HEK293 (cell line): Measurements from ENCODE around the gene KDSR.

Experiments used
- CTCF ChIA-PET: fragments of 350-600 bp; formaldehyde crosslinking; extraction: SDS; loops from one replicate; lab custom pipeline; 2021; ENCODE audit warnings: antibody characterized with exemption; lab: Yijun Ruan, JAX
- POLR2A ChIA-PET: fragments of 300-600 bp; formaldehyde crosslinking; extraction: SDS; loops from one replicate; lab custom pipeline; 2020; ENCODE audit warnings: antibody characterized with exemption, inconsistent platforms; lab: Yijun Ruan, JAX
- H3K27ac ChIP-seq: fragments of 200-500 bp; sonication (Bioruptor generic); 2 replicates; pipeline ENCODE4 v1.5.1; 2014; ENCODE audit warnings: low read depth, low read length, control low read depth, inconsistent platforms; ENCODE audit errors: extremely low read depth
- H3K36me3 ChIP-seq, 2 experiments: fragments of 200-500 bp in 1 of 2; sonication (Bioruptor generic) in 1 of 2; 1 replicate in 1 of 2; 2 replicates in 1 of 2; pipeline ENCODE4 v1.5.1; 2014 to 2017; ENCODE audit warnings: inconsistent platforms in 2 of 2, low read length in 2 of 2; ENCODE audit not compliant: control insufficient read depth in 2 of 2, insufficient read depth in 1 of 2
- H3K4me1 ChIP-seq: fragments of 200-500 bp; sonication (Bioruptor generic); 2 replicates; pipeline ENCODE4 v1.5.1; 2014; ENCODE audit warnings: mild to moderate bottlenecking, low read length, inconsistent platforms; ENCODE audit not compliant: control insufficient read depth, insufficient read depth
- H3K4me3 ChIP-seq: 2 replicates; pipeline ENCODE4 v1.5.1; 2011; ENCODE audit warnings: low read depth, mild to moderate bottlenecking, control low read depth, low read length, moderate library complexity
- H3K9me3 ChIP-seq: fragments of 200-500 bp; sonication (Bioruptor generic); 2 replicates; pipeline ENCODE4 v1.5.1; 2014; ENCODE audit warnings: low read depth, low read length, inconsistent platforms; ENCODE audit not compliant: control insufficient read depth, insufficient read depth
- EGR2 ChIP-seq: fragments of 450-650 bp; formaldehyde crosslinking; IDR thresholded peaks from 2 replicates; pipeline ENCODE4 v1.5.1; 2016; ENCODE audit warnings: low read depth, missing biosample characterization, missing genetic modification characterization
- KLF1 ChIP-seq: fragments of 450-650 bp; formaldehyde crosslinking; IDR thresholded peaks from 2 replicates; pipeline ENCODE4 v1.5.1; 2016; ENCODE audit warnings: missing biosample characterization, missing genetic modification characterization
- KLF7 ChIP-seq: fragments of 450-650 bp; formaldehyde crosslinking; IDR thresholded peaks from 2 replicates; pipeline ENCODE4 v1.5.1; 2016; ENCODE audit warnings: missing biosample characterization, missing genetic modification characterization, borderline replicate concordance
- KLF8 ChIP-seq: fragments of 450-650 bp; formaldehyde crosslinking; IDR thresholded peaks from 2 replicates; pipeline ENCODE4 v1.5.1; 2016; ENCODE audit warnings: missing biosample characterization, missing genetic modification characterization
- REST ChIP-seq: fragments of 450-650 bp; formaldehyde crosslinking; IDR thresholded peaks from 2 replicates; pipeline ENCODE4 v1.5.1; 2016; ENCODE audit warnings: missing biosample characterization, missing genetic modification characterization
- SCRT2 ChIP-seq: fragments of 450-650 bp; formaldehyde crosslinking; IDR thresholded peaks from 2 replicates; pipeline ENCODE4 v1.5.1; 2016; ENCODE audit warnings: missing biosample characterization, missing genetic modification characterization
- SP2 ChIP-seq: fragments of 450-650 bp; formaldehyde crosslinking; IDR thresholded peaks from 2 replicates; pipeline ENCODE4 v1.5.1; 2016; ENCODE audit warnings: missing biosample characterization, missing genetic modification characterization
- SP7 ChIP-seq: fragments of 450-650 bp; formaldehyde crosslinking; IDR thresholded peaks from 2 replicates; pipeline ENCODE4 v1.5.1; 2016; ENCODE audit warnings: missing biosample characterization, missing genetic modification characterization
- ZFHX2 ChIP-seq: fragments of 450-650 bp; formaldehyde crosslinking; conservative IDR thresholded peaks from 2 replicates; pipeline ENCODE4 v1.5.1; 2016; ENCODE audit warnings: missing biosample characterization, missing genetic modification characterization
- ZFP3 ChIP-seq: fragments of 450-650 bp; formaldehyde crosslinking; IDR thresholded peaks from 2 replicates; pipeline ENCODE4 v1.5.1; 2016; ENCODE audit warnings: low read depth, missing biosample characterization, missing genetic modification characterization
- ZFP37 ChIP-seq: fragments of 450-650 bp; formaldehyde crosslinking; IDR thresholded peaks from 2 replicates; pipeline ENCODE4 v1.5.1; 2016; ENCODE audit warnings: missing biosample characterization, missing genetic modification characterization
- ZNF155 ChIP-seq: fragments of 450-650 bp; formaldehyde crosslinking; IDR thresholded peaks from 2 replicates; pipeline ENCODE4 v1.5.1; 2016; ENCODE audit warnings: missing biosample characterization, missing genetic modification characterization
- ZNF16 ChIP-seq: fragments of 450-650 bp; formaldehyde crosslinking; IDR thresholded peaks from 2 replicates; pipeline ENCODE4 v1.5.1; 2016; ENCODE audit warnings: low read depth, missing biosample characterization, missing genetic modification characterization
- ZNF174 ChIP-seq: fragments of 450-650 bp; formaldehyde crosslinking; IDR thresholded peaks from 2 replicates; pipeline ENCODE4 v1.5.0; 2017; ENCODE audit warnings: missing biosample characterization, mild to moderate bottlenecking, missing genetic modification characterization
- ZNF221 ChIP-seq: fragments of 450-650 bp; formaldehyde crosslinking; IDR thresholded peaks from 2 replicates; pipeline ENCODE4 v1.5.1; 2017; ENCODE audit warnings: missing biosample characterization, missing genetic modification characterization, borderline replicate concordance
- ZNF23 ChIP-seq: fragments of 450-650 bp; formaldehyde crosslinking; IDR thresholded peaks from 2 replicates; pipeline ENCODE4 v1.5.1; 2016; ENCODE audit warnings: missing biosample characterization, missing genetic modification characterization, borderline replicate concordance
- ZNF248 ChIP-seq: fragments of 450-650 bp; formaldehyde crosslinking; IDR thresholded peaks from 2 replicates; pipeline ENCODE4 v1.5.1; 2017; ENCODE audit warnings: missing biosample characterization, missing genetic modification characterization
- ZNF362 ChIP-seq: fragments of 450-650 bp; formaldehyde crosslinking; IDR thresholded peaks from 2 replicates; pipeline ENCODE4 v1.5.1; 2016; ENCODE audit warnings: missing biosample characterization, missing genetic modification characterization
- ZNF404 ChIP-seq: fragments of 450-650 bp; formaldehyde crosslinking; IDR thresholded peaks from 2 replicates; pipeline ENCODE4 v1.5.1; 2017; ENCODE audit warnings: missing biosample characterization, missing genetic modification characterization
- ZNF621 ChIP-seq: fragments of 450-650 bp; formaldehyde crosslinking; IDR thresholded peaks from 2 replicates; pipeline ENCODE4 v1.5.1; 2017; ENCODE audit warnings: missing biosample characterization, missing genetic modification characterization
- ZNF626 ChIP-seq: fragments of 450-650 bp; sonication (Bioruptor Pico); formaldehyde crosslinking; IDR thresholded peaks from 2 replicates; pipeline ENCODE4 v1.5.1; 2018; ENCODE audit warnings: missing biosample characterization, missing genetic modification characterization, inconsistent platforms
- TF ChIP-seq, protein P1 (sequence below): fragments of 450-650 bp; formaldehyde crosslinking; conservative IDR thresholded peaks from 2 replicates; pipeline ENCODE4 v1.5.1; 2016; ENCODE audit warnings: low read depth, missing biosample characterization, missing genetic modification characterization

The KDSR gene

GRCh38 chr18:63291278-63291677 lies 75.7 kb downstream of the KDSR start:
- CTCF ChIA-PET: no interaction called here

DNA sequence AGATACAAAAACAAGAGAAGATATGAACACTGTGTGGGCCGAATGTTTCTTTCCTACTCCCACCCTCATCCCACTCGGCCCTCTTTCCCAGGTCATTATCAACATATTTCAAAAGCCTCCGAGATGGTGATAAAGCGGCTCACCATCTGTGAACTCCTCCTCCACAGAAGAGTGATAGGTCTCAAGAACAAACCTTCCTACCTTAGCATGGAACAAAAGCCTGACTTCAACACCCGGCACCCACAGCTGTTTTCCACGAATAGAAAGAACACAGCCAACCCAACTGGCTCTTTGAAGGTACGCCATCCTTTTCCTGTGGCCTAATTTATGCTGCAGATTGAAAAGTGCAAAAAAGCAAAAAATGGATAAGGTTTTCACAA lies 76.2 kb downstream of the KDSR start:
- ChIA-PET POLR2A (no interaction called here), CTCF (interaction anchor here (0.6 to 1.1 kb wide), 2 partner anchors 13 to 26 kb away, joined by 3 read pairs; no protein-coding TSS in a partner anchor)
- H3K4me3 ChIP-seq: no peak overlapping the region

More at GRCh38 chr18:63291278-63291677, 75.7 kb downstream of the KDSR start:
- Histone ChIP-seq H3K36me3 (no peaks in the 10 kb centered on the region), H3K4me3 (no peak overlapping the region)
- TF ChIP-seq SCRT2 (tag by site-specific recombination): 0 out of 2 replicates have a peak, but pooled peaks have one; percentile 22
- no peak for TF ChIP-seq KLF7 (tag by site-specific recombination)
- no peak for TF ChIP-seq ZNF174 (tag by site-specific recombination)
- TF ChIP-seq, all 188 proteins: peak for 1
- Histone ChIP-seq H3K9me3 (no peaks in the 10 kb centered on the region), H3K27ac (no peak overlapping the region), H3K4me1 (no peaks in the 10 kb centered on the region; the same call in 1 of the 2 replicates)
- POLR2A ChIA-PET: no interaction called here

GRCh38 chr18:63290166-63290820 lies 76.7 kb downstream of the KDSR start:
- CTCF ChIA-PET: interaction anchor here (0.6 to 1.1 kb wide), 2 partner anchors 14 to 27 kb away, joined by 3 read pairs; no protein-coding TSS in a partner anchor
- Histone ChIP-seq H3K4me1 (no peaks in the 10 kb centered on the region; the same call in 1 of the 2 replicates), H3K27ac (no peak overlapping the region), H3K4me3 (no peak overlapping the region), H3K36me3 (no peaks in the 10 kb centered on the region), H3K9me3 (no peaks in the 10 kb centered on the region)
- POLR2A ChIA-PET: no interaction called here
- no peak for TF ChIP-seq ZNF362 (tag by site-specific recombination)
- no peak for TF ChIP-seq ZNF221
- no peak for TF ChIP-seq KLF1 (tag by site-specific recombination)
- TF ChIP-seq, protein P1, sequence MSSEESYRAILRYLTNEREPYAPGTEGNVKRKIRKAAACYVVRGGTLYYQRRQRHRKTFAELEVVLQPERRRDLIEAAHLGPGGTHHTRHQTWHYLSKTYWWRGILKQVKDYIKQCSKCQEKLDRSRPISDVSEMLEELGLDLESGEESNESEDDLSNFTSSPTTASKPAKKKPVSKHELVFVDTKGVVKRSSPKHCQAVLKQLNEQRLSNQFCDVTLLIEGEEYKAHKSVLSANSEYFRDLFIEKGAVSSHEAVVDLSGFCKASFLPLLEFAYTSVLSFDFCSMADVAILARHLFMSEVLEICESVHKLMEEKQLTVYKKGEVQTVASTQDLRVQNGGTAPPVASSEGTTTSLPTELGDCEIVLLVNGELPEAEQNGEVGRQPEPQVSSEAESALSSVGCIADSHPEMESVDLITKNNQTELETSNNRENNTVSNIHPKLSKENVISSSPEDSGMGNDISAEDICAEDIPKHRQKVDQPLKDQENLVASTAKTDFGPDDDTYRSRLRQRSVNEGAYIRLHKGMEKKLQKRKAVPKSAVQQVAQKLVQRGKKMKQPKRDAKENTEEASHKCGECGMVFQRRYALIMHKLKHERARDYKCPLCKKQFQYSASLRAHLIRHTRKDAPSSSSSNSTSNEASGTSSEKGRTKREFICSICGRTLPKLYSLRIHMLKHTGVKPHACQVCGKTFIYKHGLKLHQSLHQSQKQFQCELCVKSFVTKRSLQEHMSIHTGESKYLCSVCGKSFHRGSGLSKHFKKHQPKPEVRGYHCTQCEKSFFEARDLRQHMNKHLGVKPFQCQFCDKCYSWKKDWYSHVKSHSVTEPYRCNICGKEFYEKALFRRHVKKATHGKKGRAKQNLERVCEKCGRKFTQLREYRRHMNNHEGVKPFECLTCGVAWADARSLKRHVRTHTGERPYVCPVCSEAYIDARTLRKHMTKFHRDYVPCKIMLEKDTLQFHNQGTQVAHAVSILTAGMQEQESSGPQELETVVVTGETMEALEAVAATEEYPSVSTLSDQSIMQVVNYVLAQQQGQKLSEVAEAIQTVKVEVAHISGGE: no peak
- TF ChIP-seq ZNF16 (tag by site-specific recombination): no peak
- no peak for TF ChIP-seq ZNF248
- TF ChIP-seq ZFP37 (tag by site-specific recombination): no peak
- TF ChIP-seq ZNF626: no peak
- TF ChIP-seq ZNF404 (tag by site-specific recombination): no peak
- no peak for TF ChIP-seq SP2 (tag by site-specific recombination)
- TF ChIP-seq ZNF23 (tag by site-specific recombination): no peak
- TF ChIP-seq KLF8: no peak
- no peak for TF ChIP-seq ZNF155 (tag by site-specific recombination)
- no peak for TF ChIP-seq SP7 (tag by site-specific recombination)

More for the DNA sequence above, 76.2 kb downstream of the KDSR start:
- Histone ChIP-seq H3K4me1 (no peaks in the 10 kb centered on the region; the same call in 1 of the 2 replicates), H3K27ac (no peak overlapping the region), H3K36me3 (no peaks in the 10 kb centered on the region), H3K9me3 (no peaks in the 10 kb centered on the region)
- TF ChIP-seq EGR2 (tag by site-specific recombination) (peak; percentile 94), ZFHX2 (tag by site-specific recombination) (peak; percentile 95), ZNF621 (tag by site-specific recombination) (no peak), REST (tag by site-specific recombination) (no peak), ZFP3 (no peak), ZNF23 (tag by site-specific recombination) (no peak)
